Testis (tissue), 3 donors: ENCODE results near the gene ATP6V1B1. TPM values are rescaled to one million over a fixed set of nuclear protein-coding genes. Genes with fewer than 3 reads are reported as not detected.

ENCODE experiments used
- DNase-seq: peaks from one replicate; pipeline ENCODE4 v3.0.0-alpha.2; 2019
- H3K27ac ChIP-seq, 2 donors: fragments of 200-600 bp; sonication (generic); one replicate each; pipeline ENCODE4 v1.5.1; 2019
- H3K27me3 ChIP-seq: fragments of 200-600 bp; sonication (generic); one replicate; pipeline ENCODE4 v1.5.1; 2019
- H3K36me3 ChIP-seq: fragments of 200-600 bp; sonication (generic); one replicate; pipeline ENCODE4 v1.5.1; 2017; ENCODE audit warnings: low read depth; ENCODE audit errors: missing control alignments
- H3K4me1 ChIP-seq: fragments of 200-600 bp; sonication (generic); one replicate; pipeline ENCODE4 v1.5.1; 2019
- H3K4me3 ChIP-seq, 2 donors: fragments of 200-600 bp; sonication (generic); one replicate each; pipeline ENCODE4 v1.5.1; 2017 to 2019
- H3K9me3 ChIP-seq: fragments of 200-600 bp; sonication (generic); one replicate; pipeline ENCODE4 v1.5.1; 2017
- CTCF ChIP-seq, 3 experiments: fragments of 450-650 bp in 2 of 3; fragments of 200-600 bp in 1 of 3; sonication (generic) in 1 of 3; IDR thresholded peaks; one replicate each; pipeline ENCODE4 v1.5.1; 2016 to 2019; ENCODE audit warnings: antibody characterized with exemption in 3 of 3, mild to moderate bottlenecking in 2 of 3, moderate library complexity in 1 of 3
- POLR2A ChIP-seq: fragments of 450-650 bp; IDR thresholded peaks from one replicate; pipeline ENCODE4 v1.6.1; 2017; ENCODE audit warnings: antibody characterized with exemption, mild to moderate bottlenecking, moderate library complexity
- WGBS, 2 donors: methylation state at CpG; one replicate each; pipeline ENCODE4 v1.1.5; 2018; 5-methylcytosine and 5-hydroxymethylcytosine counted together
- intact Hi-C: fragments of 100-400 bp; cut with DNase I; formaldehyde crosslinking; loops from one replicate; pipeline ENCODE4 v1.15.1; 2023; ENCODE audit warnings: low total_unique reads
- polyA plus RNA-seq: library from polyadenylated mRNA; stranded (reverse); fragments of 350-450 nt; fragmentation: Illumina TruSeq; extraction: RNeasy Lipid Tissue Mini Kit (QIAGEN cat#74804); gene quantifications from one replicate; pipeline ENCODE4 v1.2.3, GENCODE V29; 2014; ENCODE audit warnings: low read depth, low replicate concordance; ENCODE audit not compliant: insufficient read depth
- total RNA-seq, 2 donors: library from RNA; depleted of rRNA; stranded (reverse); fragments of >200 nt; gene quantifications; one replicate each; pipeline ENCODE4 v1.2.3, GENCODE V29; 2016

Gene ATP6V1B1
- total and polyA plus RNA-seq, 3 donors from 2014 or later: 1.7 to 2.9 TPM; not detected in 1

- Histone ChIP-seq H3K9me3 (no peaks in the 10 kb centered on the region), H3K4me3 (peak within 1 kb of the TSS; percentile 54 to 63), H3K36me3 (no peaks in the 10 kb centered on the region), H3K27ac (peak within 1 kb of the TSS; percentile 87 to 89), H3K4me1 (peaks cover 15% of the 10 kb centered on the region), H3K27me3 (no peaks in the 10 kb centered on the region)
- intact Hi-C loops: no loop called here
- WGBS, 2 donors: 11 to 24% methylated on average over 10 to 65 of the region's 67 CpGs
- peak; percentile 24 for DNase-seq
- TF ChIP-seq POLR2A (no peak), CTCF (IDR thresholded peaks at IDR 0.05) (no peak)
These were observed 42.9 kb downstream of the ATP6V1B1 start, which contains the start of gene ANKRD53 for GRCh38 chr2:70978341-70979179. TSS of gene ANKRD53 (plus strand) at chr2:70978630. CDS start at chr2:70978646, 16 bp downstream.

GRCh38 chr2:70979180-70979488 lies 43.4 kb downstream of the ATP6V1B1 start:
- intact Hi-C loops: no loop called here
- Histone ChIP-seq H3K4me1 (peaks cover 15% of the 10 kb centered on the region), H3K27ac (peak overlapping the region; percentile 3 to 30), H3K9me3 (no peaks in the 10 kb centered on the region), H3K4me3 (peak overlapping the region; percentile 45 to 63), H3K27me3 (no peaks in the 10 kb centered on the region), H3K36me3 (no peaks in the 10 kb centered on the region)
- no peak for DNase-seq
- TF ChIP-seq CTCF (IDR thresholded peaks at IDR 0.05): no peak
- TF ChIP-seq POLR2A: no peak
- 27 to 41% methylated on average over 7 to 19 of the region's 19 CpGs for WGBS, 2 donors

GRCh38 chr2:70979626-70980025 lies 43.9 kb downstream of the ATP6V1B1 start:
- no peak overlapping the region for H3K27ac ChIP-seq
- no peaks in the 10 kb centered on the region for H3K27me3 ChIP-seq
- H3K4me1 ChIP-seq: peaks cover 15% of the 10 kb centered on the region
- intact Hi-C loops: no loop called here
- H3K36me3 ChIP-seq: no peaks in the 10 kb centered on the region
- no peak for TF ChIP-seq POLR2A
- TF ChIP-seq CTCF (IDR thresholded peaks at IDR 0.05): no peak
- WGBS, 2 donors: 89 to 90% methylated on average over 6 to 9 of the region's 9 CpGs
- no peaks in the 10 kb centered on the region for H3K9me3 ChIP-seq
- H3K4me3 ChIP-seq: no peak overlapping the region
- peak; percentile 13 for DNase-seq

- Histone ChIP-seq H3K4me1 (peaks cover 14% of the 10 kb centered on the region), H3K36me3 (no peaks in the 10 kb centered on the region), H3K9me3 (no peaks in the 10 kb centered on the region), H3K27ac (no peak overlapping the region), H3K27me3 (no peaks in the 10 kb centered on the region), H3K4me3 (no peak overlapping the region)
- intact Hi-C loops: no loop called here
- DNase-seq: peak; percentile 2
- 86% methylated on average over 2 of the region's 2 CpGs for WGBS, 2 donors
- TF ChIP-seq CTCF (IDR thresholded peaks at IDR 0.05): no peak
- no peak for TF ChIP-seq POLR2A
These were observed 45.7 kb downstream of the ATP6V1B1 start for GRCh38 chr2:70981421-70981820.
